A375 (cell line): ENCODE data around the gene INPP4A. TPM values are rescaled to one million over a fixed set of nuclear protein-coding genes. Genes with fewer than 3 reads are reported as not detected.

Source experiments
- total RNA-seq: library from RNA; depleted of rRNA; stranded (reverse); fragments of >200 nt; shearing (Covaris generic); gene quantifications from 2 replicates; pipeline ENCODE4 v1.2.3, GENCODE V29; 2014; rRNA removed

Gene INPP4A
- 14.4 and 17.0 TPM in 2 replicates for total RNA-seq

DNA sequence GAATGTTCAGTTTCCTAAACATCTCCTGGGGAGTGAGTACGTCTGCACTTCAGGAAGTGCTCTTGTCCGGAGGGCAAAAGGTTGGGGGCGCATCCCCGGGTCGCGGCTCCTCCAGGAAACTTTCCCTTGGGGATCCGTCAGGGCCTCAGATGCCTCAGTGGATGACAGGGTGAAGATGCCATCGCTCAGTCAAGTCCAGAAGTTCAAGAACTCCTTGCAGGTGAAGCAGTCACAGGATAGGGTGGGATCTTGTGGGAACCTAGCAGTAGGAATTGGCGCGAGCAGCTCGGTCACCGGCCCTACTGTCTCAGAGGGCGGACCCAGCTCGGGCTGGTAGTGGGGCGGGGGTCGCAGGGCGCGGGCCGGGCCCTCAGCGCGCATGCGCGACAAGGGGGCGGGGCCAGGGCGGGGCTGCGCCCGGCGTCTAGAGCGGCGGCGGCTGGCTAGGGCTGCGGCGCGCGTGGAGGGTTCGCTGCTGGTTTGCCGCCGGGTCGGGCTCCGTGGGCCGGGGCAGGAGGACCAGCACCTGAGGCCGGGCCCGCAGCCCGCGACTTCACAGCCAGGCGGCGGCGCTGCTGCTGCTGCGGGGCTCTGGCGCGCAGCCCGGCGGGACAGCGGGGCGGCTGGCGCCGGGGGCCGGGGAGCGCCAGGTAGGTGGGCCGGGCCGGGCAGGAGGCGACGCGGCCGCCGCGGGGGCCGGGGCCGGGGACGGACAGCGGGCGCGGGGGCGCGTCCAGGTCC lies at the start of gene INPP4A:
Gene INPP4A (plus strand): TSS at position 423 of the 741 bp plus-strand sequence. CDS start 75,191 bp downstream, outside the sequence.

DNA sequence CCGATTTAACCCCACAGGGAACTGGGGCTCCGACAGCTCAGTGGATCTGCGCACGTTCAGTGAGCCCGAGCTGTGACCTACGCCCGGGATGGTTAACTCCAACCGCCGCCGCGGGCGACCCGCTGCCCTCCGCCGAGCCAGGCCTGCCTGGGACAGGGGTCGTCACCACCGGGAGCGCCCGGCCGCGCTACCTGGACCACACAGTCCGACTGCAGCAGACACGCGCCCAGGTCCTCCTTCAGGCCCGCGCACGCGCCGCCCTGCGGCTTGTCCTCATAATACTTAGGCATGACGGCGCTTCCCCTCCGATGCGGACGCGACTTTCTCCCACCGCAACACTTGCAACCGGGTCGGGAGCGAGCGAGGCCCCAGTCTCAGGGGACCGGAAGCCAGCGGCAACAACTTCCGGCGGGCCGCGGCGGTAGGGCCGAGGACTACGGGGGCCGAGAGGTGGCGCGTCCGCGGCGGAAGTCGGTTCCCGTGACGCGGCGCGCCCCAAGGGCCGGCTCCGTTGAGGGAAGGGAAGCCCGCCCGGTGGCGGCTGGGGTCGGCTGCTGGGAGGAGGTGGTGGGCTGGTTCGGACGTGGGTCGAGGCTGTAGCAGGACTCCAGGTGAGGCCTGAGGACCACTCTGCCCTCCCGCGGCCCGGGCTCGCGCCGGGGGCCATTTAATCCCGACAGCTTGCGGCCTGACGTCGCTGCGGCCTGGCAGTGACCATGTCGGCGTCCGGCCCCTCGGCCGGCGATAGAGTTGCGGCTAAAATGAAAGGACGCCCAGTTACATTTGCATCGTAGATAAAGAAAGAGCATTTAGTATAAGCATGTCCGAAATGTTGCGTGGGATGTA lies 163.7 kb downstream of the INPP4A start, which contains the start of the genes COA5 and UNC50:
Gene COA5 (minus strand): TSS at position 397 of the 846 bp plus-strand sequence. CDS start 107 bp downstream, at position 290.
Gene UNC50 (plus strand): TSS at position 474 of the 846 bp plus-strand sequence. CDS start 1,171 bp downstream, outside the sequence.

Other genes starting within 250 kb of the INPP4A start
- gene CNGA3, start 98.4 kb upstream of the INPP4A start, total RNA-seq = not detected in 2 replicates
- gene COA5, start 163.7 kb downstream of the INPP4A start, total RNA-seq = 44.4 and 53.5 TPM in 2 replicates
- 20.9 and 22.6 TPM in 2 replicates for gene UNC50, start 163.7 kb downstream of the INPP4A start, total RNA-seq